Vagina (tissue), 2 donors: Measurements from ENCODE around the gene ADCY9. TPM values are rescaled to one million over a fixed set of nuclear protein-coding genes. Genes with fewer than 3 reads are reported as not detected.

Experiments
- DNase-seq, 2 donors: peaks; one replicate each; pipeline ENCODE4 v3.0.0-alpha.2; 2017; ENCODE audit errors: extremely low spot score in 2 of 2
- H3K27ac ChIP-seq: fragments of 200-600 bp; sonication (generic); one replicate; pipeline ENCODE4 v1.5.1; 2019
- H3K27me3 ChIP-seq: fragments of 200-600 bp; sonication (generic); one replicate; pipeline ENCODE4 v1.5.1; 2019
- H3K36me3 ChIP-seq, 2 donors: fragments of 200-600 bp; sonication (generic); one replicate each; pipeline ENCODE4 v1.5.1; 2017 to 2019
- H3K4me1 ChIP-seq: fragments of 200-600 bp; sonication (generic); one replicate; pipeline ENCODE4 v1.5.1; 2019
- H3K4me3 ChIP-seq, 2 donors: fragments of 200-600 bp; sonication (generic); 1 replicate in 1 of 2; 2 replicates in 1 of 2; pipeline ENCODE4 v1.5.1; 2016 to 2019
- H3K9me3 ChIP-seq: fragments of 200-600 bp; sonication (generic); one replicate; pipeline ENCODE4 v1.5.1; 2019
- CTCF ChIP-seq, 3 experiments: fragments of 450-650 bp in 2 of 3; fragments of 200-600 bp in 1 of 3; sonication (generic) in 1 of 3; IDR thresholded peaks; one replicate each; pipeline ENCODE4 v1.5.1; 2017 to 2019; ENCODE audit warnings: antibody characterized with exemption in 3 of 3, mild to moderate bottlenecking in 2 of 3, moderate library complexity in 2 of 3
- POLR2A ChIP-seq, 2 donors: fragments of 450-650 bp; IDR thresholded peaks; one replicate each; pipeline ENCODE4 v1.6.1; 2017; ENCODE audit warnings: antibody characterized with exemption in 2 of 2, mild to moderate bottlenecking in 2 of 2, moderate library complexity in 2 of 2
- POLR2AphosphoS5 ChIP-seq, 2 donors: sonication (generic); formaldehyde crosslinking; IDR thresholded peaks; one replicate each; pipeline ENCODE4 v1.9.0; 2017; ENCODE audit warnings: antibody characterized with exemption in 2 of 2, mild to moderate bottlenecking in 2 of 2, low read depth in 1 of 2; ENCODE audit not compliant: insufficient read depth in 1 of 2
- intact Hi-C: fragments of 100-400 bp; cut with DNase I; formaldehyde crosslinking; loops from one replicate; pipeline ENCODE4 v1.15.1; 2023
- total RNA-seq: library from RNA; depleted of rRNA; stranded (reverse); fragments of >200 nt; gene quantifications from one replicate; pipeline ENCODE4 v1.2.3, GENCODE V29; 2016

Gene ADCY9
- total RNA-seq, 1 donor from 2014 or later: 16.9 TPM

GRCh38 chr16:4141604-4142003 is 25.4 kb upstream of the ADCY9 start:
- Histone ChIP-seq H3K9me3 (no peaks in the 10 kb centered on the region), H3K4me1 (no peaks in the 10 kb centered on the region), H3K27me3 (no peaks in the 10 kb centered on the region), H3K27ac (no peak overlapping the region), H3K4me3 (no peak overlapping the region), H3K36me3 (no peaks in the 10 kb centered on the region)
- intact Hi-C loops: no loop called here
- no peak for DNase-seq
- TF ChIP-seq POLR2A (IDR thresholded peaks at IDR 0.05) (no peak), POLR2AphosphoS5 (IDR thresholded peaks at IDR 0.05; ENCODE audit: insufficient read depth in 1 of 2, low read depth in 1 of 2) (no peak), CTCF (IDR thresholded peaks at IDR 0.05) (no peak)

DNA sequence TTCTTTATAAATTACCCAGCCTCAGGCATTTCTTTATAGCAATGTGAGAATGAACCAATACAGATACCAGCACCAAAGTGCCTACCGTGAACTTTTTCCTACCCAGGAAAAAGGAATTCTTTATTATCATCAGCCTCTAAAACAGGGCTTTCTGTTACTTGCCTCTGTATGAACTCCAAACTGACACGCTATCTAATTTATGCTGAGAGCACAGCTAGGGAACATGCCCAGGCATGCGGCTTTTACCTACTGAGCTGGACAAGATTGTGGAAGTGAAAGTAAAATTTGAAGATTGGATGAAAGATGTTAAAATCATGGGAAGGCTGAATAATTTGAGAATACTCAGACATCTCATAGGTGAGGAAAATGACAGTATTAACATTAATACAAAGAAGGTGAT is 24.4 kb upstream of the ADCY9 start:
- Histone ChIP-seq H3K27ac (no peak overlapping the region), H3K9me3 (no peaks in the 10 kb centered on the region), H3K36me3 (no peaks in the 10 kb centered on the region), H3K4me3 (no peak overlapping the region), H3K27me3 (no peaks in the 10 kb centered on the region), H3K4me1 (no peaks in the 10 kb centered on the region)
- TF ChIP-seq POLR2A (IDR thresholded peaks at IDR 0.05) (no peak), CTCF (IDR thresholded peaks at IDR 0.05) (no peak), POLR2AphosphoS5 (IDR thresholded peaks at IDR 0.05; ENCODE audit: insufficient read depth in 1 of 2, low read depth in 1 of 2) (no peak)
- intact Hi-C loops: no loop called here
- DNase-seq: no peak

DNA sequence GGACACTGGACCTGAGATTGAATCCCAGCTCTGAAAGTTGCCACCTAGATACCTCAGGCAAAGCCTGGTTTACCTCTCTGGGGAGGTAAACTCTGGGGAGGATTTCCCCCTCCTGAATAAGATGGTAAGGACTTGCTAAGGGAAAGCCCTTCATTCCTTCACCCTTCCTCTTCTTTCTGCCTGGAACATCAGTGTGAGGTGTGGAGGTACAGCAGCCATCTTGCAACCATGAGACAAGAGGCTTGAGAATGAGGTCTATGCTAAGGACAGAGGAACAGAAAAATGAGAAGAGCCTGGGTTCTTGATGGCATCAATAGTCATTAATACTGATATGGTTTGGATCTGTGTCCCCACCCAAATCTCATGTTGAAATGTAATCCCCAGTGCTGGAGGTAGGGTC is 23.7 kb upstream of the ADCY9 start:
- no peak overlapping the region for H3K27ac ChIP-seq
- no peaks in the 10 kb centered on the region for H3K9me3 ChIP-seq
- TF ChIP-seq POLR2AphosphoS5 (IDR thresholded peaks at IDR 0.05; ENCODE audit: insufficient read depth in 1 of 2, low read depth in 1 of 2) (no peak), CTCF (IDR thresholded peaks at IDR 0.05) (no peak), POLR2A (IDR thresholded peaks at IDR 0.05) (no peak)
- no peak overlapping the region for H3K4me3 ChIP-seq
- H3K36me3 ChIP-seq: no peaks in the 10 kb centered on the region
- H3K27me3 ChIP-seq: no peaks in the 10 kb centered on the region
- H3K4me1 ChIP-seq: no peaks in the 10 kb centered on the region
- DNase-seq: no peak
- intact Hi-C loops: no loop called here

GRCh38 chr16:4138713-4139112 is 22.5 kb upstream of the ADCY9 start:
- no peaks in the 10 kb centered on the region for H3K9me3 ChIP-seq
- intact Hi-C loops: no loop called here
- H3K27me3 ChIP-seq: no peaks in the 10 kb centered on the region
- TF ChIP-seq POLR2A (IDR thresholded peaks at IDR 0.05) (no peak), CTCF (IDR thresholded peaks at IDR 0.05) (no peak), POLR2AphosphoS5 (IDR thresholded peaks at IDR 0.05; ENCODE audit: insufficient read depth in 1 of 2, low read depth in 1 of 2) (no peak)
- no peaks in the 10 kb centered on the region for H3K36me3 ChIP-seq
- DNase-seq: no peak
- no peak overlapping the region for H3K27ac ChIP-seq
- no peak overlapping the region for H3K4me3 ChIP-seq
- no peaks in the 10 kb centered on the region for H3K4me1 ChIP-seq

DNA sequence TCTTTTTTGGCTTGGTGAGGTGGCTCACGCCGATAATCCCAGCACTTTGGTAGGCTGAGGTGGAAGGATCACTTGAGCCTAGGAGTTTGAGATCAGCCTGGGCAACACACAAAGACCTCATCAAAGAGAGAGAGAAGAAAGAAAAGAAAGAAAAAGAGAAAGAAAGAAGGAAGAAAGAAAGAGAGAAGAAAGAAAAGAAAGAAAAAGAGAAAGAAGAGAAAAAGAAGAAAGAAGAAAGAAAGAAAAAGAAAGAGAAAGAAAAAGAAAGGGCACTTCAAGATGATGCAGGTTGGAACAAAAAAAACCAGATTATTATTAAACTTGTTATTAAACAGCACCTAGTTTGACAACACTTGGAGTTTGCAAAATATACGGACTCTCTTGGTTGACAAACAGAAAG is 21.2 kb upstream of the ADCY9 start:
- Histone ChIP-seq H3K27ac (no peak overlapping the region), H3K36me3 (no peaks in the 10 kb centered on the region), H3K27me3 (no peaks in the 10 kb centered on the region), H3K9me3 (no peaks in the 10 kb centered on the region), H3K4me3 (no peak overlapping the region), H3K4me1 (no peaks in the 10 kb centered on the region)
- DNase-seq: no peak
- intact Hi-C loops: no loop called here
- TF ChIP-seq CTCF (IDR thresholded peaks at IDR 0.05) (no peak), POLR2AphosphoS5 (IDR thresholded peaks at IDR 0.05; ENCODE audit: insufficient read depth in 1 of 2, low read depth in 1 of 2) (no peak), POLR2A (IDR thresholded peaks at IDR 0.05) (no peak)
